ENCODE results near the gene TTBK1. TPM values are rescaled to one million over a fixed set of nuclear protein-coding genes. Genes with fewer than 3 reads are reported as not detected.

Gene TTBK1
- total and polyA plus RNA-seq, 10 of the 15 experiments (the other 5 are each of a cell fraction or from before 2014, with no cell fraction given) = 0.05 to 0.27 TPM; not detected in 8

GRCh38 chr6:43253401-43253800 is 10.1 kb downstream of the TTBK1 start:
- no TSS peak for BruUV-seq (replicated peaks)
- ChIA-PET POLR2A (no interaction called here), CTCF (interaction anchor here (0.7 kb wide), 1 partner anchor 144 kb away, joined by 4 read pairs; no protein-coding TSS in a partner anchor), RAD21 (ENCODE audit: unreplicated experiment) (interaction anchor here (1.1 to 1.2 kb wide), 2 partner anchors 24 to 110 kb away, joined by 3 read pairs; partner anchors contain the start of gene DNPH1), SMC1A (ENCODE audit: uncharacterized antibody, unreplicated experiment) (no interaction called here)
- H3K27me3 ChIP-seq (replicated peaks in 1 of 2; ENCODE audit: control insufficient read depth in 2 of 2, insufficient read depth in 2 of 2, low read length in 1 of 2) = 0 out of 4 replicates have a peak, but pooled peaks cover 0 to 3% of the 10 kb centered on the region in 2 experiments
- intact Hi-C loops (cut with micrococcal nuclease; ENCODE audit: unreplicated experiment) (no loop called here), in situ Hi-C loops (cut with MboI) (no loop called here)
- H3K4me3 ChIP-seq = no peak overlapping the region
- no peaks in the 10 kb centered on the region for H3K9me3 ChIP-seq (replicated peaks; ENCODE audit: control insufficient read depth, insufficient read depth, low read length)
- H3K4me1 ChIP-seq (ENCODE audit: control insufficient read depth, insufficient read depth, low read length) = peaks cover 16% of the 10 kb centered on the region
- TF ChIP-seq ZNF622 (IDR thresholded peaks at IDR 0.05) (no peak), PAX5 (IDR thresholded peaks at IDR 0.05; ENCODE audit: borderline replicate concordance, low read depth, low read length) (no peak), ZNF384 (IDR thresholded peaks at IDR 0.05; ENCODE audit: borderline replicate concordance, low read depth, low read length) (no peak), CREB1 (IDR thresholded peaks at IDR 0.05; ENCODE audit: low read depth) (no peak), ZZZ3 (IDR thresholded peaks at IDR 0.05; ENCODE audit: control insufficient read depth, insufficient read length, low read depth) (no peak), EZH2 (IDR thresholded peaks at IDR 0.05; ENCODE audit: borderline replicate concordance, control insufficient read depth, low read depth, low read length) (no peak), BCL3 (IDR thresholded peaks at IDR 0.05; ENCODE audit: borderline replicate concordance, insufficient read depth, low read depth, low read length, poor library complexity, severe bottlenecking) (no peak), CEBPB (IDR thresholded peaks at IDR 0.05; ENCODE audit: borderline replicate concordance in 1 of 2, low read depth in 2 of 2, low read length in 2 of 2) (no peak), CHD1 (IDR thresholded peaks at IDR 0.05; ENCODE audit: low read depth, low read length) (no peak), SIN3A (IDR thresholded peaks at IDR 0.05; ENCODE audit: low read depth, low read length) (no peak), ESRRA (IDR thresholded peaks at IDR 0.05; ENCODE audit: low read length) (no peak), ZNF217 (IDR thresholded peaks at IDR 0.05) (no peak), SUZ12 (IDR thresholded peaks at IDR 0.05; ENCODE audit: unreplicated experiment) (no peak)
- TF ChIP-seq, protein P1, sequence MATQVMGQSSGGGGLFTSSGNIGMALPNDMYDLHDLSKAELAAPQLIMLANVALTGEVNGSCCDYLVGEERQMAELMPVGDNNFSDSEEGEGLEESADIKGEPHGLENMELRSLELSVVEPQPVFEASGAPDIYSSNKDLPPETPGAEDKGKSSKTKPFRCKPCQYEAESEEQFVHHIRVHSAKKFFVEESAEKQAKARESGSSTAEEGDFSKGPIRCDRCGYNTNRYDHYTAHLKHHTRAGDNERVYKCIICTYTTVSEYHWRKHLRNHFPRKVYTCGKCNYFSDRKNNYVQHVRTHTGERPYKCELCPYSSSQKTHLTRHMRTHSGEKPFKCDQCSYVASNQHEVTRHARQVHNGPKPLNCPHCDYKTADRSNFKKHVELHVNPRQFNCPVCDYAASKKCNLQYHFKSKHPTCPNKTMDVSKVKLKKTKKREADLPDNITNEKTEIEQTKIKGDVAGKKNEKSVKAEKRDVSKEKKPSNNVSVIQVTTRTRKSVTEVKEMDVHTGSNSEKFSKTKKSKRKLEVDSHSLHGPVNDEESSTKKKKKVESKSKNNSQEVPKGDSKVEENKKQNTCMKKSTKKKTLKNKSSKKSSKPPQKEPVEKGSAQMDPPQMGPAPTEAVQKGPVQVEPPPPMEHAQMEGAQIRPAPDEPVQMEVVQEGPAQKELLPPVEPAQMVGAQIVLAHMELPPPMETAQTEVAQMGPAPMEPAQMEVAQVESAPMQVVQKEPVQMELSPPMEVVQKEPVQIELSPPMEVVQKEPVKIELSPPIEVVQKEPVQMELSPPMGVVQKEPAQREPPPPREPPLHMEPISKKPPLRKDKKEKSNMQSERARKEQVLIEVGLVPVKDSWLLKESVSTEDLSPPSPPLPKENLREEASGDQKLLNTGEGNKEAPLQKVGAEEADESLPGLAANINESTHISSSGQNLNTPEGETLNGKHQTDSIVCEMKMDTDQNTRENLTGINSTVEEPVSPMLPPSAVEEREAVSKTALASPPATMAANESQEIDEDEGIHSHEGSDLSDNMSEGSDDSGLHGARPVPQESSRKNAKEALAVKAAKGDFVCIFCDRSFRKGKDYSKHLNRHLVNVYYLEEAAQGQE (IDR thresholded peaks at IDR 0.05; ENCODE audit: low read depth, low read length) = no peak
- TF ChIP-seq, protein P2, sequence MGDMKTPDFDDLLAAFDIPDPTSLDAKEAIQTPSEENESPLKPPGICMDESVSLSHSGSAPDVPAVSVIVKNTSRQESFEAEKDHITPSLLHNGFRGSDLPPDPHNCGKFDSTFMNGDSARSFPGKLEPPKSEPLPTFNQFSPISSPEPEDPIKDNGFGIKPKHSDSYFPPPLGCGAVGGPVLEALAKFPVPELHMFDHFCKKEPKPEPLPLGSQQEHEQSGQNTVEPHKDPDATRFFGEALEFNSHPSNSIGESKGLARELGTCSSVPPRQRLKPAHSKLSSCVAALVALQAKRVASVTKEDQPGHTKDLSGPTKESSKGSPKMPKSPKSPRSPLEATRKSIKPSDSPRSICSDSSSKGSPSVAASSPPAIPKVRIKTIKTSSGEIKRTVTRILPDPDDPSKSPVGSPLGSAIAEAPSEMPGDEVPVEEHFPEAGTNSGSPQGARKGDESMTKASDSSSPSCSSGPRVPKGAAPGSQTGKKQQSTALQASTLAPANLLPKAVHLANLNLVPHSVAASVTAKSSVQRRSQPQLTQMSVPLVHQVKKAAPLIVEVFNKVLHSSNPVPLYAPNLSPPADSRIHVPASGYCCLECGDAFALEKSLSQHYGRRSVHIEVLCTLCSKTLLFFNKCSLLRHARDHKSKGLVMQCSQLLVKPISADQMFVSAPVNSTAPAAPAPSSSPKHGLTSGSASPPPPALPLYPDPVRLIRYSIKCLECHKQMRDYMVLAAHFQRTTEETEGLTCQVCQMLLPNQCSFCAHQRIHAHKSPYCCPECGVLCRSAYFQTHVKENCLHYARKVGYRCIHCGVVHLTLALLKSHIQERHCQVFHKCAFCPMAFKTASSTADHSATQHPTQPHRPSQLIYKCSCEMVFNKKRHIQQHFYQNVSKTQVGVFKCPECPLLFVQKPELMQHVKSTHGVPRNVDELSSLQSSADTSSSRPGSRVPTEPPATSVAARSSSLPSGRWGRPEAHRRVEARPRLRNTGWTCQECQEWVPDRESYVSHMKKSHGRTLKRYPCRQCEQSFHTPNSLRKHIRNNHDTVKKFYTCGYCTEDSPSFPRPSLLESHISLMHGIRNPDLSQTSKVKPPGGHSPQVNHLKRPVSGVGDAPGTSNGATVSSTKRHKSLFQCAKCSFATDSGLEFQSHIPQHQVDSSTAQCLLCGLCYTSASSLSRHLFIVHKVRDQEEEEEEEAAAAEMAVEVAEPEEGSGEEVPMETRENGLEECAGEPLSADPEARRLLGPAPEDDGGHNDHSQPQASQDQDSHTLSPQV (IDR thresholded peaks at IDR 0.05) = no peak
- DNase-seq (ENCODE audit: low read depth, low spot score) (no peak), ATAC-seq (no peak), FAIRE-seq (no peak)
- H3K4me2 ChIP-seq (ENCODE audit: control insufficient read depth, insufficient read depth) = no peak overlapping the region
- no peaks in the 10 kb centered on the region for H4K20me1 ChIP-seq (ENCODE audit: control insufficient read depth, insufficient read depth)
- no peak overlapping the region for H2AFZ ChIP-seq (ENCODE audit: control insufficient read depth, low read depth, low read length)
- no peaks in the 10 kb centered on the region for H3K79me2 ChIP-seq (ENCODE audit: control insufficient read depth, insufficient read depth, low read length)
- no peak overlapping the region for H3K27ac ChIP-seq (ENCODE audit: control insufficient read depth, insufficient read depth)
- H3K36me3 ChIP-seq (ENCODE audit: control insufficient read depth in 2 of 2, insufficient read depth in 2 of 2, low read length in 1 of 2) = no peaks in the 10 kb centered on the region
- WGBS (ENCODE audit: insufficient coverage, insufficient replicate concordance, low lambda C conversion rate, missing lambda C conversion rate) = 95% methylated on average over 11 of the region's 11 CpGs
- no peak overlapping the region for H3K9ac ChIP-seq (ENCODE audit: control insufficient read depth, insufficient read depth, low read length)

Measured in GM12878 (cell line).